Cardiac fibroblast (primary cell): ENCODE measurements around the gene SCARF2.

Experiments
- DNase-seq, 2 donors: peaks; one replicate each; pipeline versions ENCODE4 v3.0.0 to v3.0.0-alpha.2; 2010; ENCODE audit warnings: low read depth in 2 of 2
- H3K4me3 ChIP-seq, 2 donors: replicated peaks in 1 of 2; 1 replicate in 1 of 2; 2 replicates in 1 of 2; pipeline ENCODE4 v1.5.1; 2011; ENCODE audit warnings: low read depth in 2 of 2, low read length in 2 of 2, mild to moderate bottlenecking in 2 of 2, moderate library complexity in 1 of 2
- TF ChIP-seq, protein P1 (sequence below): IDR thresholded peaks from one replicate; pipeline ENCODE4 v1.5.1; 2011; ENCODE audit warnings: low read depth, mild to moderate bottlenecking, low read length, inconsistent platforms

The SCARF2 gene

DNA sequence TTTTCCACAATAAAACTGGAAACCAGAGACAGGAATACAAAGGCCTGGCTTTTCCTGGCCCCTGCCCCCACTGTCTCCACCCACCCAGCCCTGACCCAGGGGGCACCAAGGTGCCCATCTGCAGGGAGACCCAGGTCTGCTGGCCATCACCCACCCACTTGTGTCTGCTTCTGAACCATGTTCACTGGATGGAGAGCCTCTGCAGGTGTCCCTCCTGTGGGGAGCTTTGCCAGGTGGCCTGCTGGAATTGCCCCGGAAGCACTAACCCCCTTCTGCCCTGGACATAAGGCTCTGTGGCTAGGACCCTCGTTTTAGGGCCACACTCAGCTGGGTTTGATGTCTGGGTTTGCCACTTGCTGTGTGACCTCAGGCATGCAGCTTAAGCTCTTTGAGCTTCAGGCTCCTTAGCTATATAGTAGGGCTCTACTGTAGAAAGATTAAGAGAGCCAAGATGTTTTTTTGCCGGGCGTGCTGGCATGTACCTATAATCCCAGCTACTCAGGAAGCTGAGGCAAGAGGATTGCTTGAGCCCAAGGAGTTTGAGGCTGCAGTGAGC lies 3.9 kb downstream of the SCARF2 start:
- DNase-seq, result no peak
- H3K4me3 ChIP-seq, result no peak overlapping the region
- TF ChIP-seq, protein P1, sequence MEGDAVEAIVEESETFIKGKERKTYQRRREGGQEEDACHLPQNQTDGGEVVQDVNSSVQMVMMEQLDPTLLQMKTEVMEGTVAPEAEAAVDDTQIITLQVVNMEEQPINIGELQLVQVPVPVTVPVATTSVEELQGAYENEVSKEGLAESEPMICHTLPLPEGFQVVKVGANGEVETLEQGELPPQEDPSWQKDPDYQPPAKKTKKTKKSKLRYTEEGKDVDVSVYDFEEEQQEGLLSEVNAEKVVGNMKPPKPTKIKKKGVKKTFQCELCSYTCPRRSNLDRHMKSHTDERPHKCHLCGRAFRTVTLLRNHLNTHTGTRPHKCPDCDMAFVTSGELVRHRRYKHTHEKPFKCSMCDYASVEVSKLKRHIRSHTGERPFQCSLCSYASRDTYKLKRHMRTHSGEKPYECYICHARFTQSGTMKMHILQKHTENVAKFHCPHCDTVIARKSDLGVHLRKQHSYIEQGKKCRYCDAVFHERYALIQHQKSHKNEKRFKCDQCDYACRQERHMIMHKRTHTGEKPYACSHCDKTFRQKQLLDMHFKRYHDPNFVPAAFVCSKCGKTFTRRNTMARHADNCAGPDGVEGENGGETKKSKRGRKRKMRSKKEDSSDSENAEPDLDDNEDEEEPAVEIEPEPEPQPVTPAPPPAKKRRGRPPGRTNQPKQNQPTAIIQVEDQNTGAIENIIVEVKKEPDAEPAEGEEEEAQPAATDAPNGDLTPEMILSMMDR, result no peak

DNA sequence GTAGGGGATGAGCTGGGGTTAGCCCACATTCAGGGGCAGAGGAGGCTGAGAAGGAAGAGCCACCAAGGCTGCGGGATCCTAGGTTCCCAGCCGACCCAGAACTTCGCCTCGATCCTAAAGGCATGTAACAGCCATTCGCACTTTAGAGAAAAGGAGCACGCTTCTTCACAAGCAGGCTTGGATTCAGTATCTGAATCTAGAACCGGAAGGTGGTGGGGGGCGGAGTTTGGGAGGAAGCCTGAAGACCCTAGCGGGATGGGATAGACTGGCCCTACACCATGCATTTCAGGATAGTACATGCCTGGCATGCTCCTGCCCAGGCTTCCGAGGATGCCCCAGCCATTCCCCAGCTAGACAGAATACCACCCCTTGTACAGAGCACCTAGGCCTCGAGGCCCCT lies 4.4 kb downstream of the SCARF2 start:
- TF ChIP-seq, protein P1, result no peak
- no peak overlapping the region for H3K4me3 ChIP-seq
- no peak for DNase-seq

DNA sequence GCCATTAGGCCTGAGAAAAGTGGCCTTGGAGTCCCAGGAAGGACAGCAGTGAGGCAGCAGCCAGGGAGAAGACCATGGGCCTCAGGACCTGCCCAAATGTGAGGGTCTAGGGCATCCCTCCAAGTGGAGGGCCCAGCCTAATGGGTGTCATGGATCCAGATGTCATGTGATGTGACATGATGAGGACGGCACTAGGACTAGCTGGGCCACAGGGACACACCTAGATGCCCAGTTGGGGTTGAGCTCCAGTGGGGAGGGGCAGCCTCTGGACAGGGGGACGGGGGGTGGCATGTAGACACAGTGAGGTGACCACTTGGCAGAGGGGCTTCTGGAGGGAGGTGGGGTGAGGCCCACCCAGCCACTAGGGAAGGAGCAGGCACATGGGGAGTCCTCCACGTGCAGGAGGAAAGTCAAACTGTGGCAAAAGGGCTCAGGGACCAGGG lies 5.4 kb downstream of the SCARF2 start:
- no peak for DNase-seq
- TF ChIP-seq, protein P1, result no peak
- no peak overlapping the region for H3K4me3 ChIP-seq

DNA sequence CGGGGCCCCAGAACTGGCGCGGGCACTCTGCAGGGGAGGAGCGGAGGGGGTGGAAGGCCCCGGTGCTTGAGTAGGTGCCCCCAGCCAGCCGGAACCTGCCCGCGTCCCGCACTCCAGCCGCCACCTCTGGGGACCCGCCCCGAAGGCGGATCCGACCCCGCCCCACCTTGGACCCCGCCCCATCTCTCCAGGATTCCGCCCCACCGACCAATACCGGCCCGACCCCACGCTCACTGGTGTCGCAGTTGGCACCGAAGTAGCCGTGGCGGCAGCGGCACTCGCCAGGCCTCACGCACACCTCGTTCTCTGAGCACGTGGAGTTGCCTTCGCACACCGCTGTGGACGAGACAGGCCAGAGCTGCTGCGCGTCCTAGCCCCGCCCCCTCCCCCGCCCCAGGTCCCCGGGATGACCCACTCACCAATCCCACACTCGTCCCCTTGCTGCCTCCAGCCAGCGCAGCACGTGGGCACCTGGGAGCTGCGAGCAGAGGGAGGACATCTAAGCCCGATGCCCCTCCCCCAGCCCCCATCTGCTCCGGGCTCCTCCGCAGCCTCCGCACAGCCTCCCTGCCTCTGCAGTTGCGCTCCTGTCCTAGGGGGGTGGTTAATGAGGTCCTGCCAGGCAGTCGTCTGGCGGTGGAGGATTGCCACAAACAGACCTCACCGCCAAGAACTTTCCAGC lies 6.0 kb downstream of the SCARF2 start:
- no peak for DNase-seq
- TF ChIP-seq, protein P1, result no peak
- H3K4me3 ChIP-seq, result no peak overlapping the region

DNA sequence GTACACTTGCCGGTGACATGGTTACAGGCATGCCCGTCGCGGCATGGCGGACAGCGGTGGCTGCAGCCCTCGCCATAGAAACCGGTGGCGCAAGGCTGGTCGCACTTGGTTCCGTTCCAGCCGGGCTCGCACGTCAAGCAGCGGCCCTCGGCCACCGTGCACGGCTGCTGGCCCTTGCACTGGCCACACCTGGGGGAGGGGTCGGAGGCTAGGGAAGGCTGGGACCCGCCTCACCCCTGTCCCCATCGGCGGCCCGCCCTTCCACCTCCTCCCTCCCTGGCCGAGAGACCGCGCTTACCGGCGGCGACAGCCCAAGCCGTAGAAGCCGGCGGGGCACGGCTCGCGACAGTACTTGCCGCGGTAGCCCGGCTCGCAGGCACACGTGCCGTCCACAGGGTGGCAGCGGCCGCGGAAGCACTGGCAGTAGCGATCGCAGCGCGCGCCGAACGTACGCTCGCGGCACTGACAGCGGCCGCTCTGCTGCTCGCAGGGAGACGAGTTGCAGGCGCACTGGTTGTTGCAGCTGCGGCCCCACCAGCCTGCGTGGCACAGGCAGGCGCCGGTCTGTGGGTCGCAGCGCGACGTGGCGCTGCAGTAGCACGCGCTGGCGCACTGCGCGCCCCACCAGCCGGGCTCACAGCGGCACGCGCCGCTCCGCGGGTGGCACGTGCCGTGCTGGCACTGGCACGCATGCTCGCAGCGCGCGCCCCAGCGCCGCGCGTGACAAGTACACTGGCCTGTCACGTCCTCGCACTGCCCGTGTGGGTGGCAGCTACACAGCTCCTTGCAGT lies 6.7 kb downstream of the SCARF2 start:
- H3K4me3 ChIP-seq, result no peak overlapping the region
- DNase-seq, result no peak
- TF ChIP-seq, protein P1, result no peak

DNA sequence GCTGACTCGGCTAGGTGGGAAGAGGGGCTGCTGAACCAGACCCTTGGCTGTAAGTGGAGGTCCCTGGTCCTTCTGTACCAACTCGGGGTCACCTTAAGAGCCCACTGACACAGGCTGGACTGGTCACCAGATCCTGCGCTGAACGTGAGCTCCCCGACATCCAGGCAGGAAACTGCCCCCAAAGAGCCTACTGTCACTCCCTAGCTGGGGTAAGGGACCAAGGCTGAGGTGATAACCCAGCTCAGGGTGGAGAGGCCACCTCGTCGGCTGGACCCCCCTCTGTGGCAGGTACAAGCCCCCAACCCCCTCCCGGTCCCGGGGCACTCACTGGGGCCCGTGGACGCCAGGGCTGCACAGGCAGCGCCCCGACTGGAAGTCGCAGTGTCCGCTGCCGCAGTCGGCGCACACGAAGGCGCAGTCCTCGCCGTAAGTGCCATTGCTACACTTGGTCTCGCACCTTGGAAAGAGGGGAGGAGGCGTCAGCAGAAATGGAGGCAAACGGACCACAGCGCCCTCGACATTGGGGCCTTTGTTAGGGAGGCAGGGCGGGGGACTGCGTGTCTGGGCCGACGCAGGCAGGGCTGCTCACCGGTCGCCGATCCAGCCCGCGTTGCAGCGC lies 7.4 kb downstream of the SCARF2 start:
- TF ChIP-seq, protein P1, result no peak
- DNase-seq, result no peak
- H3K4me3 ChIP-seq, result no peak overlapping the region
